HG03095 (cell line): Measurements from ENCODE around the gene PLXND1.
"Not testable (repeated sequence)": the region's sequence is repeated elsewhere in the genome, so short reads cannot be mapped to it uniquely, and the experiment has no call there.

ENCODE experiments used
- ATAC-seq: cut with Tn5 transposase; IDR thresholded peaks from one replicate; pipeline ENCODE4 v1.9.1; 2021; ENCODE audit warnings: moderate library complexity; ENCODE audit not compliant: unreplicated experiment

The PLXND1 gene

GRCh38 chr3:129615751-129616281 is 9.3 kb upstream of the PLXND1 start:
- ATAC-seq, result no peak

- ATAC-seq, result no peak
Measured at GRCh38 chr3:129614927-129615363, 8.5 kb upstream of the PLXND1 start.

- ATAC-seq, result no peak
Measured at GRCh38 chr3:129614435-129614834, 8.0 kb upstream of the PLXND1 start.

GRCh38 chr3:129613367-129613740 is 6.9 kb upstream of the PLXND1 start:
- ATAC-seq, result no peak

GRCh38 chr3:129612534-129613366 is 6.3 kb upstream of the PLXND1 start:
- no peak for ATAC-seq

GRCh38 chr3:129611812-129612533 is 5.5 kb upstream of the PLXND1 start:
- no peak for ATAC-seq

GRCh38 chr3:129611446-129611800 is 4.9 kb upstream of the PLXND1 start:
- no peak for ATAC-seq

- not testable (repeated sequence) for ATAC-seq
Measured at GRCh38 chr3:129610794-129611445, 4.4 kb upstream of the PLXND1 start.

- no peak for ATAC-seq
Measured at GRCh38 chr3:129610276-129610675, 3.8 kb upstream of the PLXND1 start.

- ATAC-seq, result no peak
Measured at GRCh38 chr3:129609591-129610182, 3.2 kb upstream of the PLXND1 start.

- ATAC-seq, result no peak
Measured at GRCh38 chr3:129608936-129609590, 2.6 kb upstream of the PLXND1 start.

GRCh38 chr3:129608087-129608935 is 1.8 kb upstream of the PLXND1 start:
- ATAC-seq, result no peak

GRCh38 chr3:129607391-129608068 is 1.1 kb upstream of the PLXND1 start:
- ATAC-seq, result no peak

- ATAC-seq, result no peak
Measured at GRCh38 chr3:129605922-129606635, 397 bp downstream of the PLXND1 start.

- no peak for ATAC-seq
Measured at GRCh38 chr3:129605203-129605921, 1.1 kb downstream of the PLXND1 start.

GRCh38 chr3:129604767-129605166 is 1.7 kb downstream of the PLXND1 start:
- ATAC-seq, result no peak

GRCh38 chr3:129603991-129604749 is 2.3 kb downstream of the PLXND1 start:
- ATAC-seq, result no peak
